Fibroblast of the conjunctiva (primary cell): ENCODE results near the gene NOL11.
"Not testable (repeated sequence)": the region's sequence is repeated elsewhere in the genome, so short reads cannot be mapped to it uniquely, and the experiment has no call there.

Source experiments
- DNase-seq: peaks from one replicate; pipeline ENCODE4 v3.0.0-alpha.2; 2010; ENCODE audit warnings: low read depth

The NOL11 gene

DNA sequence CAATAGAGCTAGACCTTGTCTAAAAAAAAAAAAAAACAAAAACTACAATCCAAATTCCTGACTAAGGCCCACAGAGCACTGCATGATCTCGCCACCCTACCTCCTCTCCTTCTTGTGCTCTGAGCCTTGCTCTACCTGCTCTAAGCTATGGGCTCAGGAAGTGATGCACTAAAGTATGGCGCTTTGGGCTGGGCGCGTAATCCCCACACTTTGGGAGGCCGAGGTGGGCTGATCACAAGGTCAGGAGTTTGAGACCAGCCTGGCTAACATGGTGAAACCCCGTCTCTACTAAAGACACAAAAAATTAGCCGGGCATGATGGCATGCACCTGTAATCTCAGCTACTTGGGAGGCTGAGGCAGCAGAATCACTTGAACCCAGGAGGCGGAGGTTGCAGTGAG, 37.0 kb downstream of the NOL11 start:
- not testable (repeated sequence) for DNase-seq

GRCh38 chr17:67756766-67757165, 39.0 kb downstream of the NOL11 start:
- DNase-seq, result not testable (repeated sequence)

DNA sequence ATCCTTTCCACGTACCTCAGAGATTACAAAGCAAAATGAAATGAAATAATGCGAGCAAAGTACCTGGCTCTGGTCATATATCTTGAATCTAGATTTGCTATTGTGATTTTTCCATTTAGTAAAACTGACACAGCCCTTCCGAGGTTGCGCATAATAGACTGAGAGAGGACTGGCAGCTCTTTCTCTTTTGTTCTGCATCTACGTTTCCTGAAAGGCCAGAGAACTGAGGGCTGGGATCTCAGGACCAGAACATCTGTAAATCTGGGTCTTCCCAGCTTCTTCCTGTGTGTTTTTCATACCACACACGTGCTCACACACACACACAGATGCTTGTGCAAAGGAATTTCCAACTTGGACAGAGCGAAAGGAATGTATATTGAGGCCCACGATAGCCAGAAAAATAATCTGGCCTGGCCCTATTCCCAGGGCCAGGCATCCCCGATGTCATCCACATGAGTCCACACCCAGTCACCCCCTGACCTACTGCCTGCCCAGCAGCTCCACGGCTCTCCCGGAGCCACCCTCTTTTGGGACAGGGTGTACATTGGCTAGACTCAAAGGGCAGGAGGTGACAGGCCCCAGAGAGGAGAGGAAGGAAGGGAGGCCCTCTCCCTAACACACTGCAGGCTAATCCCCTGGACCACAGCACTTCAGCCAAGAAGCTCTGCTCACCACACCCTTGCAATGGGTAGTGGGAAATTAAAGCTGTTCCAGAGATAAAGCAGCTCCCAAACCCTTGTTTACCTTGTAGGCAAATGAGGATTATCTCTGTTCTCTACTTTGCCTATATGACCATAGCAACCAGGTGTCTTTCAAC, 41.8 kb downstream of the NOL11 start:
- DNase-seq, result peak; percentile 74

- no peak for DNase-seq
Measured at GRCh38 chr17:67765623-67766022, 47.9 kb downstream of the NOL11 start.

- no peak for DNase-seq
Measured at GRCh38 chr17:67769231-67769630, 51.5 kb downstream of the NOL11 start.

DNA sequence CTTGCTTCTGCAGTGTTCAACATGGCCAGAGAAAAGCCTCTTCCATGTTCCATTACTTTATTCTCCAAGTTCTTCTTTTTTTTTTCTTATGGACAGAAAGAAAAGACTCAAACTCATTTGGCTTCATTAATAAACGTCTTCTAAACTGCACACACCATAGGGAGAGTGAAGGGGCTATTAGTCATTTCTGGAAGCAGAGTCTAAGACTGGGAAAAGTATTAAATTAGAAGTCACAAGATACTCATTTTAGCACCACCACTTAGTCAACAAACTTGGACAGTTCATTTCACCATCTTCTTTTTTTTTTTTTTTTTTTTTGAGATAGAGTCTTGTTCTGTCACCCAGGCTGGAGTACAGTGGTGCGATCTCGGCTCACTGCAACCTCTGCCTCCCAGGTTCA, 52.8 kb downstream of the NOL11 start:
- DNase-seq, result no peak

DNA sequence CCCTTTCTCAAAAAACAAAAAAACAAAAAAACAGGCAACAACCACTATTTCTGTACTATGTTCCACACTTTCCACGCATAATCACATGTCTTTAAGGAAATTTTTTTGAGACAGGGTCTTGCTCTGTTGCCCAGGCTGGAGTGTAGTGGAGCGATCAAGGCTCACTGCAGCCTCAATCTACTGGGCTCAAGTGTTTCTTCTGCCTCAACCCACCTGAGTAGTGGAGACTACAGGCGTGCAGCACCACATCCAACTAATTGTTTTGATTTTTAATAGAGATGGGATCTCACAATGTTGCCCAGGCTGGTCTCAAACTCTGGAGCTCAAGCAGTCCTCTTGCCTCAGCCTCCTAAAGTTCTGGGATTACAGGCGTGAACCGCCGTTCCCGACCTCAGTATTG, 54.9 kb downstream of the NOL11 start:
- DNase-seq, result no peak

- DNase-seq, result no peak
Measured at GRCh38 chr17:67773246-67773645, 55.5 kb downstream of the NOL11 start.

GRCh38 chr17:67779098-67779672, 61.4 kb downstream of the NOL11 start:
- peak; percentile 67 for DNase-seq

DNA sequence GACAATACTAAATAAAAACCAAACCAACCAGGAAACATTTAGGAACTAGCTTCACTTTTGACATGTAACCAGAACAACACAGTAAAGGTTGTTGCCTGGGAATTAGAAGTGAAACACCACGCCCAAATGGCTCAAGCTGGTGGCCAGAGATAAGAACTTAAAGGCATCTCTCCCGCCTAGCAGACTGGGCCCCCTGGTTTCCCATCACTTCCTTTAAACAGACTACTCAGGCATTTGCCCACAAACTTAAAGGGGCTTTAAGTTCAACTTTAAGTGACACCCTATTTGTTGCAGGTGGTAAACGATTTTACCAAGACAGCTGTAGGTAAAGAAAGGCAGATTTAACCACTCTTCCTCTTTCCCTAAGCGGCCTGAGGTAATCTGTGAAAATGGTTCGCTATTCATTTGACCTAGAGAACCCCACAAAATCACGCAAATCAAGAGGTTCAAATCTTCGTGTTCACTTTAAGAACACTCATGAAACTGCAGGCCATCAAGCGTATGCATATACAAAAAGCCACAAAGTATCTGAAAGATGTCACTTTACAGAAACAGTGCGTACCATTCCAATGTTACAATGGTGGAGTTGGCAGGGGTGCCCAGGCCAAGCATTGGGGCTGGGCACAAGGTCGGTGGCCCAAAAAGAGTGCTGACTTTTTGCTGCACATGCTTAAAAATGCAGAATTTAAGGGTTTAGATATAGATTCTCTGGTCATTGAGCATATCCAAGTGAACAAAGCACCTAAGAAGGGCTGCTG, 66.8 kb downstream of the NOL11 start:
- DNase-seq, result no peak

DNA sequence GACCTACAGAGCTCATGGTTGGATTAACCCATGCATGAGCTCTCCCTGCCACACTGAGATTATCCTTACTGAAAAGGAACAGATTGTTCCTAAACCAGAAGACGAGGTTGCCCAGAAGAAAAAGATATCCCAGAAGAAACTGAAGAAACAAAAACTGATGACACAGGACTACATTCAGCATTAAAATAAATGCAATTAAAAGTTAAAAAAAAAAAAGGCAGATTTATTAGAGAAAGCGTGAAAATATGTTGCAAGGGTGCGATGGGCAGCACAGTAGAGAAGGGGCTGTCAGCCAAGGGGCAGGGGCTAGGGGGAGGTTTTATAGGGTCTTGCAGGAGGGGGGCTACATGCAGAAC, 67.4 kb downstream of the NOL11 start:
- no peak for DNase-seq

- no peak for DNase-seq
Measured at GRCh38 chr17:67785504-67785903, 67.8 kb downstream of the NOL11 start.
